Body of pancreas (tissue), 4 donors: ENCODE results near the gene LMX1B. TPM values are rescaled to one million over a fixed set of nuclear protein-coding genes. Genes with fewer than 3 reads are reported as not detected.

Source experiments
- ATAC-seq: fragments of 150-250 bp; one replicate; pipeline ENCODE4 v1.9.1; 2016
- DNase-seq, 4 donors: peaks; one replicate each; pipeline ENCODE4 v3.0.0-alpha.2; 2019
- H3K27ac ChIP-seq, 4 donors: fragments of 200-600 bp; sonication (generic); 1 replicate in 3 of 4; 2 replicates in 1 of 4; pipeline versions ENCODE4 v1.5.1 to v1.6.1; 2016 to 2019; ENCODE audit warnings: mild to moderate bottlenecking in 1 of 4, mixed read lengths in 1 of 4, moderate library complexity in 1 of 4
- H3K27me3 ChIP-seq, 2 donors: fragments of 200-600 bp; sonication (generic); one replicate each; pipeline ENCODE4 v1.6.0; 2016; ENCODE audit warnings: mild to moderate bottlenecking in 1 of 2
- H3K36me3 ChIP-seq, 2 donors: fragments of 200-600 bp; sonication (generic); replicated peaks in 1 of 2; 2 replicates each; pipeline ENCODE4 v1.5.1; 2016; ENCODE audit warnings: low read depth in 2 of 2; ENCODE audit not compliant: insufficient read depth in 1 of 2
- H3K4me1 ChIP-seq: fragments of 200-600 bp; sonication (generic); one replicate; pipeline ENCODE4 v1.6.0; 2016
- H3K4me3 ChIP-seq, 2 donors: fragments of 200-600 bp; sonication (generic); 1 replicate in 1 of 2; 2 replicates in 1 of 2; pipeline ENCODE4 v1.5.1; 2016 to 2019
- H3K9me3 ChIP-seq, 3 donors: fragments of 200-600 bp; sonication (generic); 1 replicate in 2 of 3; 2 replicates in 1 of 3; pipeline ENCODE4 v1.5.1; 2016
- POLR2A ChIP-seq, 3 donors: fragments of 450-650 bp; IDR thresholded peaks; one replicate each; pipeline ENCODE4 v1.6.1; 2016; ENCODE audit warnings: antibody characterized with exemption in 3 of 3, mild to moderate bottlenecking in 2 of 3
- WGBS, 2 donors: methylation state at CpG; one replicate each; pipeline ENCODE4 v1.1.5; 2017; 5-methylcytosine and 5-hydroxymethylcytosine counted together
- intact Hi-C: fragments of 100-400 bp; cut with DNase I; formaldehyde crosslinking; loops from one replicate; pipeline ENCODE4 v1.15.1; 2023
- total RNA-seq, 2 donors: library from RNA; depleted of rRNA; stranded (reverse); fragments of >200 nt; gene quantifications; one replicate each; pipeline ENCODE4 v1.1.0, GENCODE V29; 2016
- TF ChIP-seq, protein P1 (sequence below), 7 experiments: fragments of 450-650 bp in 4 of 7; fragments of 200-600 bp in 3 of 7; sonication (generic) in 3 of 7; IDR thresholded peaks; one replicate each; pipeline ENCODE4 v1.5.1; 2016 to 2019; ENCODE audit warnings: antibody characterized with exemption in 7 of 7

LMX1B gene
- total RNA-seq, 2 donors from 2014 or later, result 0.26 TPM; not detected in 1

DNA sequence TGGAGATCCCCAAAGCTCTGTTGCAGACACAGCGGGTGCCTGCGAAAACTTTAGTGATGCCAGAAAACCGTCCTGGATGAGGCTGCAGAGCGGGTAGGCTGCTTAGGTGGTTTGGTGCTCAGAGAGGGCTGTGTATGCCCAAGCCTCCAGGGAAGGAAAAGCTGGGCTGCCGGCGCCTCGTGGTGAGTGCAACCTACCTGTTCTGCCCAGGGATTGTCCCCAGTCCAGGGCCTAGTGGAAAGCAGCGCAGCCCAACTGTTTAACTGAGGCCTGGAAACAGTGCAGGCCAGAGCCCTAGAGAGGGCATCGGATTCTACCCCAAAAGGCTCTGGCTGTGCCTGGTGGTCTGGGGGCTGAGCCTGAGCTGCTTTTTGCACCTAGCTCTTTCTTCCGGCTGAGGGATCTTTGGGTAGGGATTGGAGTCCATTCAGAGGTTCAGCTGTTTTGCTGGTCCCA, 2.8 kb downstream of the LMX1B start:
- Histone ChIP-seq H3K4me3 (no peak overlapping the region), H3K27ac (no peak overlapping the region), H3K36me3 (no peaks in the 10 kb centered on the region), H3K4me1 (peaks cover 24% of the 10 kb centered on the region), H3K27me3 (peaks cover 0 to 25% of the 10 kb centered on the region in 2 donors), H3K9me3 (no peaks in the 10 kb centered on the region)
- TF ChIP-seq POLR2A (IDR thresholded peaks at IDR 0.05), result no peak
- DNase-seq (peak in 1 of 4 donors; percentile 7), ATAC-seq (no peak)
- intact Hi-C loops, result no loop called here
- 86 to 100% methylated on average over 1 to 10 of the region's 10 CpGs for WGBS, 2 donors

DNA sequence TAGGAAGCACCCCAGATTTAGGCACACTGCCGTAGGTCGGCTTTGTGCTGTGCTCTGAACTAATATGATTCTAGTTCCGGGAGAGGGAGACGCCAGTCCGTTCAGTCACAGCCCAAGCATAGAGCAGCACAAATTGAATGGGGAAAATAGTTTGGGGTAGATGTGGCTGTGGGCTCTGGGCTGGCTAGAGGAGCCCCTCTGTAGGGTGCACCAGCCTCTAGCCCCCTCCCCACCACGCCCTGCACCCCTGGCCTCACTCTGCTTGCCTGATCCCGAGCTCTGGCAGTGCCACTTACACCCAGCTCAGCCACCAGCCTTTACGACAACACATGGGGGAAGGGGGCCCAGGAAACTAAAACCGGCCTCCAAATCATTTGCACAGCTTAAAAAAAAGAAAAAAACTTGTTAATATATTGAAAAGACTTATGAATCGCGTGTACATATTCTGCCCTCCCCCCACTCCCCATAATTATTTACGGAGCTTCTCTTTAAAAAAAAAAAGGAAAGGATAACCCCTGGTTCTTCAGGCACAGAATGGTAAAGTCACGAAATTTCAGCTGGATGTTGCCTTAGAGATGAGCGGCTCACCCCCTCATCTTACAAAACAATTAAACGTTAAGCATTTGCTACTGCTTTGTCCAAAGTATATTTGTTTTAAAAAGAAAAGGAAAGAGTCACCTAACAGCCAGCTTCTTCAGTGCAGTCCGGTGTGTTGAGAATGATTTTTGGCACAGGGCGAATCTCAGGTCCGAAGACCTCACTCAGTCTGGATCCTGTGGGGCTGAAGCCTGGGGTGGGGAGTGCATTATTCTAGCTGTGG, 3.5 kb downstream of the LMX1B start:
- TF ChIP-seq POLR2A (IDR thresholded peaks at IDR 0.05), result no peak
- H3K27ac ChIP-seq, result no peak overlapping the region
- no peak overlapping the region for H3K4me3 ChIP-seq
- ATAC-seq, result no peak
- intact Hi-C loops, result no loop called here
- no peaks in the 10 kb centered on the region for H3K9me3 ChIP-seq
- peaks cover 18% of the 10 kb centered on the region for H3K4me1 ChIP-seq
- peaks cover 0 to 20% of the 10 kb centered on the region in 2 donors for H3K27me3 ChIP-seq
- WGBS, 2 donors, result 58 to 62% methylated on average over 14 to 18 of the region's 18 CpGs
- peak in 1 of 4 donors; percentile 2 for DNase-seq
- no peaks in the 10 kb centered on the region for H3K36me3 ChIP-seq

DNA sequence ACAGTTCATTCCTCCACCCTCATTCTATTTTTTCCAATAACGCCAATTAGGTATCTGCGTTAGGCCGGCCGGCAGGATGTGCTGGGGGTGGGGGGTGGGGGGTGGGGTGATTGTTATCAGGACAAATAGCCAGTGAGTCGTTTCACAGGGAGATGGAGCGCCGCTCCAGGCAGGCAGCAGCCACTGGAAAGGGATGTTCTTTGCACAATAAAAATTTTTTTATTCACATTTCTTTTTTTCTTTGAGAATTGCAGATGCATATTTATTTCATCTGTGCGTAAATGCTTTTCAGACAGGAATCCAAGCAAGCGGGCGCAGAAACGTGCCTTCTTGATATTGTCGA, 4.1 kb downstream of the LMX1B start:
- ATAC-seq (no peak), DNase-seq (no peak)
- Histone ChIP-seq H3K4me1 (peaks cover 12% of the 10 kb centered on the region), H3K27ac (no peak overlapping the region), H3K36me3 (no peaks in the 10 kb centered on the region), H3K27me3 (peaks cover 0 to 14% of the 10 kb centered on the region in 2 donors), H3K4me3 (no peak overlapping the region), H3K9me3 (no peaks in the 10 kb centered on the region)
- WGBS, 2 donors, result 29 to 35% methylated on average over 12 of the region's 12 CpGs
- intact Hi-C loops, result no loop called here
- TF ChIP-seq, protein P1, sequence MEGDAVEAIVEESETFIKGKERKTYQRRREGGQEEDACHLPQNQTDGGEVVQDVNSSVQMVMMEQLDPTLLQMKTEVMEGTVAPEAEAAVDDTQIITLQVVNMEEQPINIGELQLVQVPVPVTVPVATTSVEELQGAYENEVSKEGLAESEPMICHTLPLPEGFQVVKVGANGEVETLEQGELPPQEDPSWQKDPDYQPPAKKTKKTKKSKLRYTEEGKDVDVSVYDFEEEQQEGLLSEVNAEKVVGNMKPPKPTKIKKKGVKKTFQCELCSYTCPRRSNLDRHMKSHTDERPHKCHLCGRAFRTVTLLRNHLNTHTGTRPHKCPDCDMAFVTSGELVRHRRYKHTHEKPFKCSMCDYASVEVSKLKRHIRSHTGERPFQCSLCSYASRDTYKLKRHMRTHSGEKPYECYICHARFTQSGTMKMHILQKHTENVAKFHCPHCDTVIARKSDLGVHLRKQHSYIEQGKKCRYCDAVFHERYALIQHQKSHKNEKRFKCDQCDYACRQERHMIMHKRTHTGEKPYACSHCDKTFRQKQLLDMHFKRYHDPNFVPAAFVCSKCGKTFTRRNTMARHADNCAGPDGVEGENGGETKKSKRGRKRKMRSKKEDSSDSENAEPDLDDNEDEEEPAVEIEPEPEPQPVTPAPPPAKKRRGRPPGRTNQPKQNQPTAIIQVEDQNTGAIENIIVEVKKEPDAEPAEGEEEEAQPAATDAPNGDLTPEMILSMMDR (IDR thresholded peaks at IDR 0.05), result no peak
- no peak for TF ChIP-seq POLR2A (IDR thresholded peaks at IDR 0.05)

DNA sequence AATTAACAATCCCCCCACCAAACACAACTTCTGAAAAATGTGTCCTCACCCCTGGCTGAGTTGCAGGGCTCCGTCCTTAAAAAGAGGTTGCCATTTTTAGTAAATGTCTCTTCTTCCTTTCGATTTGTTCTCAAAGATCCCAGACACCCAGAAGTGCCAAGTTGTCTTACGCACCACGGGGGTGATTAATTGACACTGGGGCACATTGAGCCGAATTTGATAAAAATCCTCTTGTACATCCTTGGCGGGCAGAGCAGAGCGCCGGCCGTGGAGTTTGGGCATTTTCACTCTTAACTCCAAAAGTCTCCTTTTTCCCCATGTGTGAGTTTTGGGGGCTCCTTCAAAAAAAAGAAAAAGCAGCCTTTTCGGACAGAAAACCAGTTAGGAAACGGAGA, 4.5 kb downstream of the LMX1B start:
- Histone ChIP-seq H3K36me3 (no peaks in the 10 kb centered on the region), H3K4me3 (no peak overlapping the region), H3K9me3 (no peaks in the 10 kb centered on the region), H3K27ac (no peak overlapping the region), H3K4me1 (peaks cover 8% of the 10 kb centered on the region), H3K27me3 (peaks cover 0 to 14% of the 10 kb centered on the region in 2 donors)
- TF ChIP-seq, protein P1 (IDR thresholded peaks at IDR 0.05), result no peak
- no peak for TF ChIP-seq POLR2A (IDR thresholded peaks at IDR 0.05)
- no peak for ATAC-seq
- intact Hi-C loops, result no loop called here
- WGBS, 2 donors, result 24 to 26% methylated on average over 11 of the region's 11 CpGs
- DNase-seq, result no peak

DNA sequence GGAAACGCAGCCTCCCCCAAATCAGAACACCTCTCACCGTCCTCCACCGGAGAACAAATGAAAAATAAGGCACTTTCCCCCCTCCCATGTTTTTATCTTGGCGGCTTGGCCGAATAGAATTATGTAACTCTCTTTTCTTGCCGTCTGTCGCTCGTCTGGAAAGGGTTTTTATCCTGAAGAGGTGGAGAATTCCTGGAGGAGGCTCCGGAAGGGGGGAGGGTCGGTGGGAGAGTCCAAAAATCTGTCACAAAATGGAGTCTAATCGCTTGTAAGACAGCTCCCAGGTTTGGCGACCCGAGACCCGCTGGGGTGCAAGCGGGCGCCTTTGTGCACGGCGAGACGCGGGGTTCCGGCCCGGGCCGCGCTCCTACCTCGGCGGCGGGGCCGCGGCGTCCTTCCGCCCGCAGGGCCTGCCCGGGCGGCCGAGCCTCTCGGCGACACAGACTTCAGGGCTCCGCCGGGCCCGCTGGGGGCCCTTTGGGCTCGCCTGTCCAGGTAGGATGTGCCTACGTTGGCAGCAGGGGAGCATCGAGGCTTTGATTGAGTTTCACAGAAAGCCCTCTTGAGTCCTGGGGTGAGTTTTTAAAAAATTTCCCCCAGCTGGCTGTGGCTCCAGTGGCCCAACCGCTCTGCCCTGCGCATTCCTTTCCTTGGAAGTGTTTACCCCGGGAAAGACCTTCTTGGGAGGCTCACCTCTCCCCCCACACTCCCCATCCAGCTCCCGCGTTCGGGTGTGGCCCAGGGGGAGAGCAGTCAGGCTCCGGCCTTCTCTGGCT, 5.0 kb downstream of the LMX1B start:
- no peak for ATAC-seq
- DNase-seq, result peak in 1 of 4 donors; percentile 2
- Histone ChIP-seq H3K36me3 (no peaks in the 10 kb centered on the region), H3K27ac (no peak overlapping the region), H3K4me1 (peaks cover 6% of the 10 kb centered on the region), H3K9me3 (no peaks in the 10 kb centered on the region), H3K27me3 (peaks cover 0 to 17% of the 10 kb centered on the region in 2 donors), H3K4me3 (no peak overlapping the region)
- TF ChIP-seq POLR2A (IDR thresholded peaks at IDR 0.05), result no peak
- TF ChIP-seq, protein P1 (IDR thresholded peaks at IDR 0.05), result no peak
- intact Hi-C loops, result no loop called here
- WGBS, 2 donors, result 32 to 44% methylated on average over 33 to 50 of the region's 50 CpGs
